ENCODE data around the gene STPG1. TPM values are rescaled to one million over a fixed set of nuclear protein-coding genes. Genes with fewer than 3 reads are reported as not detected.

STPG1 gene
- total RNA-seq, 1 donor from 2014 or later = 6.8 TPM

DNA sequence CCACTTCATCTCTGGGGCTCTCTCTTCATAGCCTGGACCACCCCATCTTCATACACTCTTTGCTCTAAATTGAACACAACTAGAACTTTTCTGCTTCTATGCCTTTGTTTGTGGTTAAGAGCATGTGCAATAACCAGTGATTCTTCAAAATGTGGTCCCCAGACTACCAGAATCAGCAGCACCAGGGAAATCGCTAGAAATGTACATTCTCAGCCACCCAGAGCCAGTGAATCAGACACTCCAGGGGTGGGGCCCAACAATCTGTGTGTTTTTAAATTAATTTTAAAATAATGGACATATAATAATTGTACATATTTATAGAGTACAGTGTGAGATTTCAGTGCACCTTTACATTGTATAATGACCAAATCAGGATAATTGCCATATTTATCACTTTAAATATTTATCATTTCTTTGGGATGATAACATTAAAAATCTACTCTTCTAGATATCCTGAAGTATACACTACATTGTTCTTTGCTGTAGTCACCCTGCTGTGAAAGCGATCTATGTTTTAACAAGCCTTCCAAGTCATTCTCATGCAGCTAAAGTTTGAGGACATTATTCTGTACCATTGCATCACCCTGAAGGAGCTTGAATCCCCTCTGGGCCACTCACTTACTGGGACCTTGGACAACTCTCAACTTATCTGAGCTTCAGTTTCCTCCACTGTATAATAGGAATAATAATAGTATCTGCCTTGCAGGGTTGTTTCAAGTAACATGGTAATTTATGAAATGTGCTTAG, 83.6 kb downstream of the STPG1 start:
- no peak for DNase-seq (ENCODE audit: missing footprints)
- intact Hi-C loops (cut with DNase I) = no loop called here
- ATAC-seq = no peak

DNA sequence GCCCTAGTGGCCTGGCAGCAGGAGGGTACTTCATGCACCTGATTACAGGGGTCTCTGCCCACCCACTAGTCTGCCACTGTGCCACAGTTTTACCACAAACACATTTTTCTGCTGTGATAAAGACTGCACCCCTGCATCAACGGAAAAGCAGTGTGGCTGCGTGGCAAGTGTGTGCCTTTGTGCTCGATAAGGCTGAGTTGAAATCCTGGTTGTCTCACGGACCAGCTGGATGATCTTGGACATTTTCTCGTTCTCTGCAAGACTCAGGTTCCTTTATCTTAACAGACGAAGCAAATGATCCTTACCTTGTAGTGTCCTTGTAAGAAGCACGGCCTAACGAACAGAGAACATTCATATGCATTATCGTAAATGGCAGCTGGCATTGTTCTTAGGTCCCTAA, 84.3 kb downstream of the STPG1 start:
- DNase-seq (ENCODE audit: missing footprints) (no peak), ATAC-seq (no peak)
- intact Hi-C loops (cut with DNase I) = no loop called here

DNA sequence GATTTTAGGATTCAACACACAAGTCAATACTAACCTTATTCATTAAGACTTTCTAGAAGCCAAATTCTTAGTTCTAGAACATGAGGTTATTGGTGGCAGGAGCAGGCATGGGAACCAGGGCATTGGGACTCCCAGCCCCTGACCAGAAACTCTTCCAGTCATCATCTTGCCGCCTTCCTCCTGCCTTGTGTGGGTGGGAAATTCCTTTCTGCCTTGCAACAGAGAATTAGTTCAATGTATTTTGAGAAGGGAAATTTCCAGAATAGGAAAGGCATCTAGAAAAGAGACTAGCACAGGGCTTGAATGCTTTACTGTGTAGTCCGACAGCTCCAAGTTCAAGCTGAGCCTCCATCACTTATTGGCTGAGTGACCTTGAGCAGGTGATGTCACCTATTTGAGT, 85.7 kb downstream of the STPG1 start:
- no peak for ATAC-seq

DNA sequence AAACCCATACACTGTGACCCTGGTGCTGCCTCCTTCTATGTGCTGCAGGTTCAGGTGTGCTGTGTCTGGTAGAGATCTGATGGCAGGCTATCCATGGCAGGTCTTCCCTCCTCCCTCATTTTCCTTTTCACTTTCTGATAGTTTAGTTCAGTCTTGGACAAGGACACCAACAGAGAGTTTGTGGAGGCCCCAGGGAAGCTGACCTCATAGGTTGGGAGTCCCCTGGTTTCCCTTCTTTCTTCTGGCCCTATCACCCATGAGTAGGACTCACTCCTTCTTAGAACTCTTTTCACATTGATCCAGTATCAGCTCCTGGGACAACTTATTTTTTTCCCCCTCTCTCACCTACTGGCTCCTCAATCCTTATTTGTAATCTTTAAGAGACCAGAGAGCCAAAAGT, 86.1 kb downstream of the STPG1 start:
- no peak for ATAC-seq
- intact Hi-C loops (cut with DNase I) = no loop called here
- DNase-seq (ENCODE audit: missing footprints) = no peak

More for the DNA sequence above, 85.7 kb downstream of the STPG1 start:
- no peak for DNase-seq (ENCODE audit: missing footprints)
- intact Hi-C loops (cut with DNase I) = no loop called here

DNA sequence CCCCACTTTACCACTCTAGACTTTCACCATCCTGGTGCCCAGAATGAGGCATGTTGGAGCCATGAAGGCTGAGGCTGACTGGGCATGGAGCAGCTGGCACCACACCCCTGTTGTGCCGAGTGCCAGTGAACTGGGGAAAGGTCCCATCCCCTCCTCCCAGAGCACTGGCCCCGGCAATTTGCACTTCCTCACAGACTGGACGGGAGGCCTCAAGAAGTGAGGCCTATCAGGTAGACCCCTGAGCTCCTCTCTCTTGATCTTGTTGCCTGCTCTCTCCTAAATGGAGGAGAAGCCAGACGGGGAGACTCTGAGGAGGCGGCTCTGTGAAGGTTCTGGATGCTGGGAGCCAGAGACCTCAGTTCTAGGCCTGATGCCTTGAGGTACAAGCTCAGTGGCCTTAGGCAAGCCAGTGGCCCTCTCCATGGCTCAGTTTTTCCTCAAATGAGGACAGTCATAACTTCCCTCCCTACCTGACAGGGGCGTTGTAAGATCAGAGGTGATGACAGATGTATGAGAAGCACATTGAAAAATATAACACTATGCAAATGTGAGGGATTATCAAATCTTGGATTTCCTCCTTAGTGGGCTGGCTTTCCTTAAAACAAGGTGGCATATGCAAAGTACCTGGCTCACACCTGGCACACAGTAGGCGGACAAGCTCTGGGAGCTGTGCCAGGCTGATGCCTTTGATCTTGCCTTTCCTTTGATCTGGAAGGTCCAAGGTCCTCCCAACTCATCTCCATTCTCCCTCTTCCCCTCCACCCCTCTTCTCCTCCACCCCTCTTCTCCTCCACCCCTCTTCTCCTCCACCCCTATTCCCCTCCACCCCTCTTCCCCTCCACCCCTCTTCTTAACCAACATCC, 87.8 kb downstream of the STPG1 start:
- intact Hi-C loops (cut with DNase I) = no loop called here
- no peak for DNase-seq (ENCODE audit: missing footprints)
- ATAC-seq = no peak

DNA sequence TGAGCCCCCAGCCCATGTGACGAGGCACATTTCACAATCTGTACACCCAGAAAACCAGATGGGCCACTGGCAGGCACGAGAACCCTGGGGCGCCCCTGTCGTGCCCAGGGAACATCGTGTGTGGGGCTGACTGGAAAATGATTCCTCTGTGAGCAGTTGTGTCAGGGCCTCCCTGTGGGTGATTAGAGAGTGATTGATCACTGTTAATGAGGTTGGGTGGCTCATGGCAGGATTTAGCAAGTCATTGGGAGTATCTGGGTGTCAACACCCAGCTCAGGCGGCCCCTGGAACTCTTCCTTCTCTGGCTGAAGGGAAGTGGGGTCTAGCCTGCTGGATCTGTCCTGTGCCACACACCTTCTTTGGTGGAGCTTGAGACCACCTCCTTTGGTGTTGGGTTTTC, 88.7 kb downstream of the STPG1 start:
- no peak for ATAC-seq
- intact Hi-C loops (cut with DNase I) = no loop called here
- DNase-seq (ENCODE audit: missing footprints) = no peak

DNA sequence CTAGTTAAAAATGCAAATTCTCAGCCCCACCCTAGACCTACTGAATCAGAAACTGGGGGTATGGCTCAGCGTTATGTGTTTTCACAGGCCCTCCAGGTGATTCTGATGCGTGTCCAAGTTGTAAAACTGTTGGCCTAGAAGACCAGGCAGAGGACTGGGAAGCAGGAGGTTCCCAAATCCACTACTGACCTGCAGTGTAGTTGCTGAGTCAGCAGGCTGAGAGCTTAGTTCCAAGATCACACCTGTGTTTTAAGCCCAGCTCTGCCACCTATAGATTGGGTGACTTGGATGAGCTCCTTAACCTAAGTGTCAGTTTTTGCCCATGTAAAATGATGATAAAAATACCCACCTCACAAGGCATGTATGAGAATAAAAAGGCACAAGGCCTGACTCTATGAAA, 90.3 kb downstream of the STPG1 start:
- intact Hi-C loops (cut with DNase I) = no loop called here
- DNase-seq (ENCODE audit: missing footprints) (no peak), ATAC-seq (no peak)

DNA sequence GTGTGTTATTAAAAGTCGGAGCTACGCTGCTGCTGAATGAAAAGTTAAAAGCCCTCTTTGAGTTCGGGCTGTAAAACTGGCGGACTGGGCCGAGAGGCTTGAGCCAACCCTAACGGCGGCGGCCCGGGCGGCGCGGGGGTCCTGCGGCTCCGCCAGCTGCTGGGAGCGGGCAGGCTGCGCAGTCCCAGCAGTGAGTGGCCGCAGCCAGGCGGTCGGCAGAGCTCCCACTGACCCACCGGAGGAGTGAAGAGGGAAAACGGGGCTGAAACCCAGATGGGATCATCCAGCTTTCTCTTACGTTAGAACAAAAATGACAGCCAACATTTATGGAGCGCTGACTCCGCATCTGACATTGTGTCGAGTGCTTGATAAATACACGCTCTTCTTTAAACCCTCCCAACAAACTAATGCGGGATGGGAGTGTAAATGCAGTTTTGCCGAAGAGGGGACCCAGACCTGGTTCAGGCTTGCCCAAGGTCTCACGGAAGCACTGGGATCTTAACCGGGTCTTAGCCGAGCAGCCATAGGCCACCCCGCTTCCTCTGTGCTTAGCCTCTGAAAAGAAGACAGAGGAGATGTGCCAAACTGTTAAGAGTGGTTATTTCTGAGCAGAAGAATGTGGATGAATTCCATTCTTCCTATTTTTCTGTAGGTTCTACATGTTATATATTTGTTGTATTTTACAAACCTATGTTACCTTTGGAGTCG, 91.0 kb downstream of the STPG1 start:
- no peak for DNase-seq (ENCODE audit: missing footprints)
- intact Hi-C loops (cut with DNase I) = no loop called here
- peak; percentile 32 for ATAC-seq

DNA sequence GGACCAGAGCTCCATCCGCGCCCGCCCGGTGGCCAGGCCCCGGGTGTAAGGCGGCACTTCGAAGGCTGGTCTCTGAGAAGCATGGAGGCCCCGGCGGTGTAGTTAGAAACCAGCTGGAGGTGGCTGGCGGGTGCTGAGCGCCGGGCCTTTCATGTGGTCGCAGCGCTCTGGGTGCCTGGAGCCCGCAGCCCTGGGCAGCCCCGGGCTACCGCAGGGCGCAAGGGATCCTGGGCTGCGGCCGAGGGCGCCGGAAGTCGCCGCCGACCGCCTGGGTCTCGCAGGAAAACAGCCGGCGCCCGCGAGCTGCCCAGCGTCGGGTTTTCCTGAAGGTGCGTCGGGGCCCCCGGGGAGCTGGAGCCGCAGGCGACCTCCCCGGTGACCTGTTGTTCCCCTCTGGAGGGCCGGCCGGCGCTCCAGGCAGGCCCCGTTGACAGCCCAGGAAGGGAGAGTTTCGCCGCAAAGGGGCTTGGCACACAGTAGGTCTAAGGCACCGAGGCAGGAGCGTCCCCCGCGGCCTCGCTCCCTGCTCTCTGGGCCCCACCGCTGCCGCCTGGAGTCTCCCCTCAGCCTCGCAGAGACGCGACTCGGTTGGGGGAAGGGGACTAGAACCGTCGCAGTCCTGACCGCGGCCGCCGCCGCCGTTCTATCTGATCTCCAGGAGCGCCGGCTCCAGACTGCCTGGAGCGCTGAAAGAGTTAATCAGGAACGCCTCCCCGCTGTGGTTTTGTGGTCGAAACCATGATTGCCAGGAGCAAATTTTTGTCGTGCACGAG, 91.7 kb downstream of the STPG1 start:
- peak; percentile 83 for DNase-seq (ENCODE audit: missing footprints)
- peak; percentile 76 for ATAC-seq
- intact Hi-C loops (cut with DNase I) = no loop called here

DNA sequence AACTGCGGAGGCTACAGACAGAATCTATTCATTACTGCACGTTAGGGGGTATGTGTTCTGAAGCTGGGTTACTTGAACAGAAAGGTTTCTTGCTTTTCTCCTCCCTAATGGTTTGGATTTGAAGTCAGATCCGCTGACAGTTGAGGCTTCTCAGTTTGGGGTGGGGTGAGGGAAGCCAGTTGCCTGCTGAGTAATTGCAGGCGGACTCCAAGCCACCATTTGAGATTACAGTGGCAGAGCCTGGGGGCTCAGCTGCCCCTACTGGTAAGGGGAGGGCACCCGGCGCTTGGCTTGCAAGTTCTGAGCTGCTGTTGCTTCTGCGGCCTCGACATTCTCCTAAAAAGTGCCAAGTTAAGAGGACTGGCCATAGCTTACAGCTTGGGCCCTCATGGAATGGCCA, 92.5 kb downstream of the STPG1 start:
- ATAC-seq = no peak
- DNase-seq (ENCODE audit: missing footprints) = no peak
- intact Hi-C loops (cut with DNase I) = no loop called here

DNA sequence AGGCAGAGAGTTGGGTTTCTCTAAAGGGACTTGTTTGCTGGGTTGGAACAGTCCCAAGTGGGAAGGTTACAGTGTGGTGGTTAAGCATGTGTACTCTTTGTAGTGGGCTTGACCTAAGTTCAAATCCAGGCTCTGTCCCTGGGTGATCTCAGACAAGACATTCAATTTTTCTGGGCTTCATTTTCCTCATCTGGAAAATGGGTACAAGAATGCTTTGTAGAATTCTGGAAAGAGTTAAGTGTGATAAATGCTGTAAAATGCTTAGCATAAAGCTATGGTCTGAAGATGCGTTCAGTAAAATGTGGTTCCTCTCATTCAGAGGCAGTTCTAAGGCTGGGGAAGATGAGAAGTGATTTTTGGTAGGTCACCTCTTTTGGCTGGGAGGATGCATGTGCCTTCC, 93.6 kb downstream of the STPG1 start:
- ATAC-seq (no peak), DNase-seq (ENCODE audit: missing footprints) (no peak)
- intact Hi-C loops (cut with DNase I) = loop anchor here (10.0 kb wide), 1 partner anchor 115 kb away; no protein-coding TSS in a partner anchor

DNA sequence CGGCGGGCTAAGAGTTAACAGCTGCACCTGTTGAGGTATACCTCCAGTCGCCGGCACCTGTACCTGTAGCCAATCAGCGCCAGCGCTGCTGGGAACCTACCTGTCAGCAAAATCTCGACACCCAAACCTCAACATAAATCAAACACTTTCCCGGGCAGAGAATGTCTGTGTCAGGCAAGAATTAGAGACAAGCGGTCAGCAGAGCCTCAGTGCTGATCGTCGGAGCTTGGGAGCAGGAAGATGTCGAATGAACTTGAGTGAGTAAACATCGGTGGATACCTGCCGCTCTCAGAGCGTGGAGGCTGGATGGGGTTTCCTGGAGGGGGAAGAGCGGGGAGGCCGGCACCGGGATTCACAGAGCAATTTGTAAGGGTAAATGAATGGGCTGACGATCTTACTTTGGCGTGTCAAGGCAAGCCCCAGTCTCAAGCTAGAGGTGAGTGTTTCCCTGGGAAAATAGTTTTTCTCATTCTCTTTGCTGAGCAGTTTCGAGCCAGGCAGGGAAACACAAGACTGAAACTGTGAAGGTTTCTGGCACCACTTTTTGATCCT, 94.2 kb downstream of the STPG1 start, which contains the start of gene GRHL3:
Gene GRHL3, plus strand, starts transcription at position 46 of the 552 bp plus-strand sequence. Its CDS starts 195 bp downstream, at position 241.
- no peak for ATAC-seq
- DNase-seq (ENCODE audit: missing footprints) = no peak
- intact Hi-C loops (cut with DNase I) = loop anchor here (10.0 kb wide), 1 partner anchor 115 kb away; no protein-coding TSS in a partner anchor

DNA sequence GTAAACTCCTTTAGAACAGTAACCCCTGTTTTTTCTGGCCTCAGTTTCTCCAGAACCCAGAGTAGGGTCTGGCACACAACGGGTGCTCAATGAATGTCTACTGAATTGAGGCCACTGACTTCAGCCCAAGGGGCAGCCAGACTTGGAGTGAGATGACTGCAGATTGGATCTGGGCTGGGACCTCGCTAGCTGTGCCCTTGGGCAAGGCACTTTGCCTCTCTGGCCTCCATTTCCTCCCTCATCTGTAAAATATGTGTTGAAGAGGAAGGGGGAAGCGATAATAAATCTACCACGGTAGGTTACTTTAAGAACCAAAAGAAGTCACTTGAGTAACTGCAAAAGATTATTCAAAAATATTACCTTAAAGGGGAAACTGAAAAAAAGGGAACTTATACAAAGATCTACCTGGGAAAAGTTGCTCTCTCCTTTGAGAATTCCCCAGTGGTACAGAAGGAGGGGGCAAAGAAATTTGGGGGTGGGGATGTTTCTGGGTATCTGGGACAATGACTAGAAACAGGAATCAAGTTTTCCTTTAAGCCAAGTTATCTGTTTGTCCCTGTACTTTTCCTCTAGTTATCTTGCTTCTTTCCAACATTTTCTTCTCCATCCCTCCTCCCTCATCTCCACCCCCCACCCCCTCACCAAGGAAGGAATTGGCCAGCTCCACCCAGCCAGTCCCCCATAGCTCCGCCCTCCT, 94.8 kb downstream of the STPG1 start:
- intact Hi-C loops (cut with DNase I) = loop anchor here (10.0 kb wide), 1 partner anchor 114 kb away; no protein-coding TSS in a partner anchor
- no peak for ATAC-seq

DNA sequence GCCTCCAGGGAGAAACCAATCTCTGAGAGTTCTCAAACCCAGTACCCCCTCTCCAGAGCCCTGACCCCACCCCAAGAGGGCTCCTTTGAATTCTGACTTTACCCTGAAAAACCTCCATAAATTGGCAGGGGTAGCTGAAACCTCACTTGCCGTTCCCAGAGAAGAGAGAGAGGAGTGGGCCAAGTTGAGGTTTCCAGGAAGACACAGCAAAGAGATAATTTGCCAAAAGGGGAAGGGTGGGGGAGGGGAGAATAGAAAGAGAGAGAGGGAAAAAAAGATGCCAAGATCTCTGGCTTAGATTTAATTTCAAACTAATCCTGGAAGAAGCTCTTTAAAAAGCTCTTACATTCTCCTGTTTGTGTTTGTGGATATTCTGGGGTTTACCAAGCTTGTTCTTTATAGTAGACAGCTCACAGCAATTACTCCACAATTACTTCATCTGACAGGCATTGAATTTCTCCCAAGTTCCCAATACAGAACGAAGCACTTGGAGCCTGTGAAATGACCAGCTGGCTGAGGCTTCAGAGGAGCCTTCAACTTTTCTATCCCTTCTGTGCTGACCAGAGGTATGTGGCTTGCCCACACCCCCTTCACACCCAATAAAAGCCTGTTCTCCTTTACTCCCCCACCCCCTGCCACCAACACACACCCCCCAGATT, 95.5 kb downstream of the STPG1 start:
- ATAC-seq (no peak), DNase-seq (ENCODE audit: missing footprints) (no peak)
- intact Hi-C loops (cut with DNase I) = loop anchor here (10.0 kb wide), 1 partner anchor 113 kb away; no protein-coding TSS in a partner anchor

More for the DNA sequence above, 94.8 kb downstream of the STPG1 start:
- DNase-seq (ENCODE audit: missing footprints) = no peak

DNA sequence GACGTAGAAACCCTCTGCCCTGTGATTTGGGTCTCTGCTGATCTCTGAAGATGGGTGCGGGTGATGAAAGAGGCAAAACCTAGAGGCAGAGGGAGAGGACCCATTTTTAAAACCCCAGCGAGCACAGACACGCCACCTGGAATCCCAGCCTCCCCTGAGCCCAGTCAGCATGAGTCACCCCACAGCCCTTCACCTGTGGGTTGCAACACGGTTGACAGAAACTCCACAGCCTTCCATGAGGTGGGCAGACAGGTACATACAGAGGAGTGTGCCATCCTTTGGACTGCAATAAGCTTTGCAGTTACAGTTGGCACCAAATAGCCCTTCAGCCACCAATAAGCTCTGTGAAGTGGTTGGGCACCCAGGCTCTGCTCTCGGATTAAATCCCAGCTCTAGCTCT, 96.5 kb downstream of the STPG1 start:
- DNase-seq (ENCODE audit: missing footprints) (no peak), ATAC-seq (no peak)
- intact Hi-C loops (cut with DNase I) = loop anchor here (10.0 kb wide), 1 partner anchor 112 kb away; no protein-coding TSS in a partner anchor

DNA sequence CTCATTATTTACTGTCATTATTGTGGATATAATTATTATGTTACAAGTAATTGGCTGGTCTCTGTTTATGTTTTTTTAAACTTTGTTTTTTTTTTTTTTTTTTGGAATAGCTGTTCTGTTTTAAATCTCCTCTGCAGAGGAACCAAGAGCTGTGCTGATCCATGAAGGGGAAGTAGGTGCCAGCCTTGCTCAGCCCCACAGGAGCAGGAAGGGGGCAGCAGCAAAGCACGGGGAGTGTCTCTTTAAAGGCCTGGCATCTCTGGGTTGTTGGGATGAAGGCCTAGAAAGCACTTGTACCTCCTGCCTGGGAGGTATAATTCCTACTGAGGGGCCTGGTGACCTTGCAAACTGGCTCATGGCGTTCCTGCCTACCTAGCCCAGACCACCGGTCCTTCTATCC, 96.9 kb downstream of the STPG1 start:
- no peak for ATAC-seq
- intact Hi-C loops (cut with DNase I) = loop anchor here (10.0 kb wide), 1 partner anchor 112 kb away; no protein-coding TSS in a partner anchor
- DNase-seq (ENCODE audit: missing footprints) = no peak

DNA sequence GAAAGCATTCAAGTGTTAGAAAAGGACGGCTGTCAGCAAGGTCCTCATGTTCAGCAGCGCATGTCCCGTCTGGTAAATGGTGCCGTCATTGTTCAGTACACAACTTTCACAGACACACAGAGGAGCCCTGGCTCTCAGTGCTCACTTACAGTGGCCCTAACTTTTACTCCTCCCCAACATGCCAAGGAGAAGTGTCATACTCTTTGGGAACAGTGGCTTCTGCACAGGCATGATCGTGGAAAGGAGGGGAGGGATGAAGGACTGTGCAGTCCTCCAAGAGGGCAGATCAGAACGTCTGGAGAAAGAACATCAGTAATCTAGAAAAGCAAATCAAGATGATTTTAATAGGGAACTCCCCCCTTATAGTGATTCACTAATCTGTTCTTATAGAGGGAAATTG, 98.2 kb downstream of the STPG1 start:
- ATAC-seq = no peak
- intact Hi-C loops (cut with DNase I) = loop anchor here (10.0 kb wide), 1 partner anchor 111 kb away; no protein-coding TSS in a partner anchor

More for the DNA sequence above, 98.2 kb downstream of the STPG1 start:
- no peak for DNase-seq (ENCODE audit: missing footprints)
